Stimulated activated CD4-positive, alpha-beta T cell treated with anti-CD3 and anti-CD28 coated beads, Interleukin-12 subunit alpha, Interleukin-12 subunit beta, amount 100 ng/mL, for 48 hours (primary cell): ENCODE data around the gene UBC.

ENCODE experiments used
- DNase-seq, 3 donors: peaks; one replicate each; pipeline ENCODE4 v3.0.0-alpha.2; 2020; ENCODE audit warnings: low read depth in 2 of 3, low spot score in 1 of 3

Gene UBC

GRCh38 chr12:124866195-124866882, 48.1 kb downstream of the UBC start:
- no peak for DNase-seq

DNA sequence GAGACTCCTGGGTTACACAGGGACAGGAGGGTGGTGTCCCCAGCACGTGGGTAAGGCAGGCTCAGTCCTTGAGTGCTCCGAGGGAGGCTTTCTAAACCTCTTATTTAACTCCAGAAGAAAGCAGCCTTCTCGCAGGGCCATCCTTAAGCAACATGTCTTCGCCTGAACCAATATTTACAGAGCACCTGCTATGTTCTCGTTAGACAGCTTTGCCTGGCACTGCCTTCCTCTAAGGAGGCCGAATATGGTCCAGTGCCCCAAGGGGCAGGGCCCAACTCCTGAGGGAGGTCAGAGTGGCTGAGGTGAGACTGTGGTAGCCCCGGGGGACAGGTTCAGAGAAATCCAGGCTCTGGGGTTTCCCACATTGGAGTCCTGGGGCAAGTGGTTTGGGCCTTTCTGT, 48.7 kb downstream of the UBC start:
- DNase-seq: no peak

GRCh38 chr12:124864326-124864752, 50.1 kb downstream of the UBC start:
- no peak for DNase-seq

DNA sequence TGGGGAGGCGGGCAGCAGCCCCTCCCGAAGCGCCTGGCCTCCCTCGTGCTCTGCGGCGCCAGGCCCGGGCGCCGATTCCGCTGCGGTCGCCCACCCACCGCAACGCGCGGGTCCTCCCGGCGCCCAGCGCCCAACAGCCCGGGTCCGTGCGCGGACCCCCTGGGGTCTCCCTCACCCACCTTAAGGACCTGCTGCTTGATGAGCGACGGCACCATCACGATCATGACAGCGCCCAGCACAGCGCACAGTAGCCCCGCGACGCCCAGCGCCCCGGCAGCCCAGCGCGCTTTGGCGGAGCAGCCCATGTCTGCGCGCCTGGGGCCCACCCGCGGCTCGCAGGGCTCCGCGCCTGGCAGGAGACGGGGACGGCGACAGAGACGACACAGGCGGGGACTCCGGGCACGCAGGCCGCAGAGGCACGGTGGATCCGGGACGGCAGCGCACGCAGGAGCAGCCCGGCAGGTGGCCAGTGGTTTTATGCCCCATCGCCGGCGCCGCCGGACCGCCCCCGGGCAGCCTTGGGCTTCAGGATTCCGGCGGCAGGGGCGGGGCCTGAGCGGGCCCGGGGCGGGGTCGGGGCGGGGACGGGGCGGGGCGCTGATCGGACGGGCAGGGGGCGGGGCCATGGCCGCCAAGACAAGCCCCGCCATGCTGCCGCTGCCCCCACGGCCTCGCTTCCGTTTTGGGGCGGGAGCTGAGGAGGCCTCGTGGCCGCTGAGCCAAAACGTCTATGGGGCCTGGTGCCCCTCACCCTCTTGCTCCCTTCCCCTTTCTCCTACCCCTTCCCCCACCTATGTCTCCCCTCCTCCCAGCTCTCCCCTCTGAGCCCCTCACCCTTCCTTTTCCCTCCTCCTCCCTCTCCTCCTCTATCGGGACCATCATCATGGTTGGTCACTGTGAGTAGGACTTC, 50.8 kb downstream of the UBC start, which contains the start of gene SCARB1:
Gene SCARB1, minus strand, starts transcription at position 449 of the 910 bp plus-strand sequence. Its CDS starts 144 bp downstream, at position 305.
- peak; percentile 66 to 76 (median 69) for DNase-seq

- peak in 1 of 3 donors; percentile 5 for DNase-seq
These were observed 51.6 kb downstream of the UBC start for GRCh38 chr12:124862768-124863415.

GRCh38 chr12:124861898-124862676, 52.4 kb downstream of the UBC start:
- no peak for DNase-seq
